HG03175 (cell line): Measurements from ENCODE around the gene RFC4.
A peak's percentile ranks its signal among the peaks of the same experiment; 100 is the strongest.

Experiments used
- ATAC-seq: cut with Tn5 transposase; IDR thresholded peaks from one replicate; pipeline ENCODE4 v1.9.1; 2021; ENCODE audit warnings: mild to moderate bottlenecking, moderate library complexity; ENCODE audit not compliant: unreplicated experiment

Gene RFC4

DNA sequence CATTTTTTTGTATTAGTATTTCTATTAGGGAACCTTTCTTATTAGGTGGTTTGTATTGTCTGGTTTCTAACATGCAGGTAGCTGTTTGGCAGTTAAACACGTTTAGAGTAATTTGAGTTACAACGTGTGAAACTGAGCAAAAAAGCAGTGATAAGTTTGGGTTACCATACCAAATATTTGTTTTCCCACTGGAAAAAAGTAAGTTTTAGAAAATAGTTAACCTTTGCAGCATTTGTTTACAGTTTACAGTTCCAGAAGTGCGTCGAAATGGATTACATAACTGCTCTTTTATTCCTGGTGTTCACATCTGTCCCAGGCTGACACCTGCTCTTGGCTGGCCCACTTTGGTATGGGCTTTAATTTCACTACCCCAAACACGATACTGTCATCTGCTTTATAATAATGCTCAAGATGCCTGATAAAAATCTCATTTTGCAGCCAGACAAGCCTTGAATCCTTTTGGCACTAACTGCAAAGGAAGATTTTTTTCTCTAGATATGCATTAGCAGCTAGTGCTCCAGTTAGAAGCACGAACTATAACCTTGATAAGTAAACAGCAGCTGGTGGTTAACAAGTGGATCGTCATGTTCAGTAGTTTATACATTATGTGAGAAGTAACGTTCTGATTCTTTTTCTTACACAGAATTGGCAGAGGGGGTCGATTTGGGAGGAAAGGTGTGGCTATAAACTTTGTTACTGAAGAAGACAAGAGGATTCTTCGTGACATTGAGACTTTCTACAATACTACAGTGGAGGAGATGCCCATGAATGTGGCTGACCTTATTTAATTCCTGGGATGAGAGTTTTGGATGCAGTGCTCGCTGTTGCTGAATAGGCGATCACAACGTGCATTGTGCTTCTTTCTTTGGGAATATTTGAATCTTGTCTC is 17.6 kb downstream of the RFC4 start:
- no peak for ATAC-seq

DNA sequence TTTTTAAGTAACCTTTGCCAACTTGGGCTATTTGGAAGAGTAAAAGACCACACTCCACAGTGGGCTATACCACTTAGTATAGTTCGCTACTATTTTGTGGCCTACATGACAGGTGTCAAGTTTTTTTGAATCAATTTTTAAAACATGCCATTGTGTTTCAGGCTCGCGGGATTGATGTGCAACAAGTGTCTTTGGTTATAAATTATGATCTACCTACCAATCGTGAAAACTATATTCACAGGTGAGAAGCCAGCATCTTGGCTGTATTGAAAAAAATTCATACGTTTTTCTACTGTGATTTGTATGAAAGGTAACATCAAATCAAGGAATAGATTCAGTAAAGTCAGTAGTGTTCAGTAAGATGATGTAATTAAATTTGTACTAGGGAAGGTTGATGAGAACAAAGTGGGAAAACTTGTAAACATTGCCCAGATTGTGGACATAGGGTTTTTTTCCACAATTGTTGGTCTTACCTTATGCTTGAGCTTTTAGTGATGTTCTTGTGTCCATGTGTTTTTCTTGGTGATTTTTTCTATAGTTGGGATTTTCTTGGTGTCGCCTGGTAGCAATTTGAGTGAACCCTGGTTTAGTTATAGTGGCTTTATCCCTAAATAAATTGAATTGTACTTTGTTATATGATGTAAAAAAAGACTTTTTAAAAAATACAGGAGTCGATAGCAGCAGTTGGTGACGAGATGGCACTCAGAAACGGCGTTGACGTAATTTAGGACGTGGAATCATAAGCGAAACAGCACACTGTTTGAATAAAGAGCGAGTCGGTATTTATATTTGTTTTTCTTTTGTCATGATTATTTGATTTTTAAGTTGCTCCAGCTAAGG is 18.4 kb downstream of the RFC4 start:
- no peak for ATAC-seq

DNA sequence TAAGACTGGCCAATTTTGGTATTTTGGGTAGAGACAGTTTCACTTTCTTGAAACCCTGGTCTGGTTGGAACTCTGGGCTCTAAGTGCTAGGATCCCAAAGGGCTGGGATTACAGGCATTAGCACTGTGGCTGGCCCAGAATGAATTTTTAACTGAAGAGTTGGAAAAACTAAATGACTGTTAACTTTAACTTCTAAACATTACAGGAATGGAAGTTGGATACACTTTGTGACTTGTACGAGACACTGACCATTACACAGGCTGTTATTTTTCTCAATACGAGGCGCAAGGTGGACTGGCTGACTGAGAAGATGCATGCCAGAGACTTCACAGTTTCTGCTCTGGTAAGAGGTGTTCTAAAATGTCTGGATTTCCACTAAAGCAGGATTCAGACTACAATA is 19.4 kb downstream of the RFC4 start:
- no peak for ATAC-seq

DNA sequence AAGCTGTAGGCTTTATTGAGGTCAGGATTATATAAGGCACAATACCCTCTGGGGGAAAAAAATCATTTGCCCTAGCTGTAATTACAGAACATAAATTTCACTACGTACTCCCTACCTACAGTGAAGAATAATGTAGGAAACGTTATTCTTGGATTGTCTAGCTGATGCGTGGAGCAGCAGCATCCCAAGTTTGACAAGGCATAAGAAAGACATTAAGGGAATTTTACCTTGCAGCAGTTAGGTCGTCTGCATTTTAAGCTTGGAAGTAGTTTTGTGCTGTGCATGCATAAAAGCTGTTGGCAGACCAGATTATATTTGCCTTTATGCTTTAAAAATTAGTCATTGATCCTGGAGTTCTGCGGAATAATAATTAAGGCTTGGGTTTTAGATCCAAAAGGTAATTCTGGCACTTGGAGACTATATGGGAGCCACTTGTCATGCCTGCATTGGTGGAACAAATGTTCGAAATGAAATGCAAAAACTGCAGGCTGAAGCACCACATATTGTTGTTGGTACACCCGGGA is 20.7 kb downstream of the RFC4 start:
- ATAC-seq, result no peak

DNA sequence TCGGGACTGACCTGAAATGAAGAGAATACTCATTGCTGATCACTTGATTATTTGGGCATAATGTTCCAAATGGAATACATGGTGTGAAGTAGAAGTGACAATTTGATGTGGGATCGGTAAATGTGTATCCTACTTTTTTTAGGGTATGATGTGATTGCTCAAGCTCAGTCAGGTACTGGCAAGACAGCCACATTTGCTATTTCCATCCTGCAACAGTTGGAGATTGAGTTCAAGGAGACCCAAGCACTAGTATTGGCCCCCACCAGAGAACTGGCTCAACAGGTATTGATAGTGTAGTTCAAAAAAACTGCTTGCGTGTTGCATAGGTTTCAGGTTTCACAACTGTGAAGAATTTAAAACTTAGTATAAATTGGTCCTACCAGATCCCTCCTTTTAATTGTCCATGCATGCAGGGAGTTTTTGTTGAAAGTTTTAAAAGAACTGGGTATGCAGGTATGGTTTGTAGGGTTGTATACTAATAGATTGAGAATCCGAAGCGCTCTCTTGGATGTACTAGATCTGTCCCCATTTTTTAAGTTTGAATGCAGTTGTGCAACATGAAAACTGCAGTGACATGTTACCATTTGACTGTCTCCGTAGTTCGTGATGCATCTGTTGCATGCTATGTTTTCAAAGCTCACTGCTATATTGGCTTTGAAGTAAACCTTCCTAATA is 21.3 kb downstream of the RFC4 start:
- no peak for ATAC-seq

DNA sequence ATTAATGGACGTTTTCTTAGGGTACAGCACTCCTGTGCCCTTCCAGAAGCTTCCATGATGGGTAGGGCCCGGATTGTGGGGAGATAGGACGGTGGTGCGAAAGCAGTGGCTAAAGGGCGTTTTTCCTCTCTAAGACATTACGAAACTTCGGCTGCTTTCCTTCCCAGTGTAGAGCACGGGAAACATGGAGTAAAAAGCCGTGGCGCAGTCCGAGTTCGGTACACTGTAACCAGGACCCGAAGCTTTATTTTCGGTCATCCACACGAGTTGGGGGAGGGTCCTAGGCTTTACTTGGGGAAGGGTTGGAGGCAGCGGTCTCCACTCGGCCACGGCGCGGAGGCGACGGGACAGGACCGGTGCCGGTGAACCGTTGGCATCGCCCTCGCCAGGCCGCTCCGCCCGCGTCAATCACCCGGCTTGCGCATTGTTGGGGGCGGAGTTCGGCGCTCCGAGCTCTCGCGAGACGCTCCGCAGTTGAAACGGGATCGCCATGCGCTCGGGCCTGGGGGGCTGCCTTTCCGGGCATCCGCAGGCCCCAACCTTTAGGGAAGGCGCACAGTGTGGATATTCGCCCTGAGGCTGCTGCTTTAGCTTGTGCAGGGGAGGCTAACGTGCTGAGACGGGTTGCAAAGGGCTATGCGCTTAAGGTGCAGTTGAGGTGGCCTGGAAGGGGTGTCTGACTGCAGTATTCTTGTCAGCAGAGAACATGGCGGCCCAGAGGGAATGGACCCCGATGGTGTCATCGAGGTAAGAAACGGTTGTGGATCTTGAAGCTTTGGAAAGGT is 22.4 kb downstream of the RFC4 start:
- peak; percentile 73 for ATAC-seq

DNA sequence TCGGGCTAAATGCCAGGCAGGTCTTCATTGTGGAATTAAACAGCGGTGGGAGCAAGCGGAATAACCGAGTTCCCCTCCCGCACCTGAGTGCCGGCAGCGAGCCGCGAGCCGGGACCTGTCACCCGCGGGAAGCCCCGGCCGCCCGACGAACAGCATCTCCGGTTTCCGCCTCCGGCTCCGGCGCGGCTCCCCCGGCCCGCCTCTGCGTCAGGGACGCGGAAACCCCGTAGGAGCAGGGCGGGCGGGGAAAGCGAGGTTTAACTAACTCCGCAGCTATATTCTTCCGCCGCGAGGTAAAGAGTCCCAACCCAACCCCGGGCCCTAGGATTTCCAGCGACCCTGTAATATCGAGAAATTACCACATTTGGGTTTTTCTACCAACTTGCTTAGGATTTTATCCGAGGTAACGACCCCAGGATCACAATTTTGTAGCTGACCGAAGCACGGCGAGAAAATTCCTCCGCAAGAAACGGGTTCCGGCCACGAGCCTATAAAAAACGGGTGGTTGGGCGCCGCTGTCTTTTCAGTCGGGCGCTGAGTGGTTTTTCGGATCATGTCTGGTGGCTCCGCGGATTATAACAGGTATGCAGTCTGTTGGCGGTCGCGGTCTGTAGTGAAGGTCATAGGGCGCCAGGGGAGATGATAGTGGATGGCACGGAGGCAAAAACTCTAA is 23.1 kb downstream of the RFC4 start, which contains the start of gene EIF4A2:
EIF4A2 (plus strand) TSS at position 520 of the 673 bp plus-strand sequence; CDS start at position 554, 34 bp downstream.
- peak; percentile 69 for ATAC-seq

DNA sequence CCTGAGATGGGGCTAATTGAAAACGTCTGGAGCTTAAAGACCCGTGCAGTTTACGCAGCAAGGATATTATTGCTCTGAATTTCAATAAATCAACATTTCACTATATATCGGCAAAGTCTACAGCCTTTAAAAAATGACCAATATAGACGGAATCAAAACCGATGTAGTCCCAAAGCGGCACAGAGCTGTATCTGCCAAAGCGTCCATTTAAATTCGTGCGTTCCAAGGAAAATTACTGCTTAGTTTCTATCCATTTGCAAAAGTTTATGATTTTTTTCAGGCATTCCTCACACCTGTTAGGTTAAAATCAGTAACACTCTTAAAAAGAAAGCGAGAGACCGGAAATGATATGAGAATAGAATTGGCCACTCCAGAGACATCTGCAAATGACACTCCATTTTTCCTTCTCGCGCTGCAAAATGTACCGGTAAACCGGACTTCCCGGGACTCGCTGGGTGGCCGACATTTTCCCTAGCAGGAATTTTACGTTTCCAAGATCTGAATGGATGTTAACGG is 23.7 kb downstream of the RFC4 start:
- ATAC-seq, result no peak

DNA sequence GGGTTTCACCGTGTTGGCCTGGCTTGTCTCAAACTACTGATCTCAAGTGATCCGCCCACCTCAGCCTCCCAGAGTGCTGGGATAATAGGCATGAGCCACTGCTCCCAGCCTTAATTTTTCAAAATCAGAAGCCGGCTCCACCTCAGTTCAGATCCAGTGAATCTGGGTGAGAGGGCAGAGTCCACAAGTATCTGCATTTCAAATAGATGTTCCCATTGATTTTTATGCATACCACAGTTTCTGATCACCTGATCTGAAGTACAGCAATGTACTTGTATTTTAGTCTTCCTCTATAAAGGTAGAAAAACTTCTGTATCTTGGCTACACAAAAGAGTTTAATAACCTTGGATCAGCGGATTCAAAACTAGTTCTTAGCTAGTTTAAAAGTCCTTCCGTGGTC is 27.1 kb downstream of the RFC4 start:
- no peak for ATAC-seq

DNA sequence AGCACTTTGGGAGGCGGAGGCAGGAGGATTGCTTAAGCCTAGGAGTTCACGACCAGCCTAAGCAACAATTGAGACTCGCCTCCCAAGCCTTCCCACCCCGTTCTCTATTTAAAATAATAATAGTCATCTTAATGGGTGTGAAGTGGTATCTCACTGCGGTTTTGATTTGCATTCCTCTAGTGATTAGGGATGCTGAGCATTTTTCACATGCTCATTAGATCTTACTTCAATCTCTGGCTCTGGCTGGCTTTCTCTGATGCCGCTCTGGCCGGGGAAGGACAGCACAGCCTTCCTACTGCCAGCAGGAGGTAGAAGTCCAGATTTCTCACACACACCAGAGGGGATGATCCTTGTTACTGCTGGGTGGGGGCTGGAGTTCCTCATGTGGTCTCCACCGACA is 30.3 kb downstream of the RFC4 start:
- ATAC-seq, result no peak

DNA sequence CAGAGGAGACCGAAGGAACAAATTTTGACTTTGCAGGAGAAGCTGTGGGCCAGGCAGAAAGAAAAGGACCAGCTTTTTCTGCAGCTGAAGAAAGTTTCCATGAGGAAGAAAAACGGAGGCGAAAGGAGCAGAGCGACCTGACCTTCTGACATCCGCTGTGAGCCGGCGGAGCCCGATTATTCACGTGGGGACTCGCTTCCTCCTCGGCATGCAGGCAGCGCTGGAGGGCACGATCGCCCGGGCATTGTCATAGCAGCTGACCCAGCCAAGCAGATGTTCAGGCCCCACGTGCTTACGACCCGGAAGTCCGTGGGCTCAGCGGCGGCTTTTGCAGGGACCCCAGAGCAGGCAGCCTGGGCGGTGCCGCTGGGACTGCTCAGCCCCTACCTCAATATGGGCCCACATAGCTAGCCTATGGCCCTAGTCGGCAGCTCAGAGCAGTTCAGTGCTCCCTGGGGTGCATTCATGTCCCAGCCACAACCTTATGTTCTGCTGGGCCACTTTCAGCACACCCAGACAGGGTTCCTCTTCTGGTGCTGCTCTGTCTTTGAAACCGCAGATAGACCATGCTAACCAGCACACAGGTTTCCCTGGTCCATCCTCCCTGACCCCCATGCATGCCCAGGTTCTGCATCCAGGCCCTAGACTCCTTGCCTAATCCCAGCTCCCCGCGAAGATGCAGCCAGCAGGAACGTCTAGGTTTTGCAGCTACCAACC is 33.4 kb downstream of the RFC4 start:
- peak; percentile 96 for ATAC-seq

DNA sequence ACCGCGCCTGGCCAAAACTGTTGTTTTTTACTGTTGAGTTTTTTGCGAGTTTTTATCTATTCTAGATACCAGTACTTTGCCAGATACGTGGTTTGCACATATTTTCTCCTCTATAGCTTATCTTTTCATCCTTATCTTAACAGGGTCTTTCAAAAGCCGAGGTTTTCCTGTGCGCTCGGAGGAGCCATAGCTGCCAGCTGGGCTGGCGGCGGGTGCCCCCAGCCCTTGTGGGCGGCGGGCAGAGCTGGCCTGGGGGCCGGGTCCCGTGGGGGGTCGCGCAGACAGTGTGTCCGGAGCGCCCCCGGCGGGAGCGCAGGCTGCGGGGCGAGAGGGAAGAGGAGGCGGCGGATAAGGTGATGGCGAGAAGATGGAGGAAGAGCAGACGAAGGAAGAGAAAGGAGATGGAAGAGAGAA is 34.0 kb downstream of the RFC4 start:
- no peak for ATAC-seq

DNA sequence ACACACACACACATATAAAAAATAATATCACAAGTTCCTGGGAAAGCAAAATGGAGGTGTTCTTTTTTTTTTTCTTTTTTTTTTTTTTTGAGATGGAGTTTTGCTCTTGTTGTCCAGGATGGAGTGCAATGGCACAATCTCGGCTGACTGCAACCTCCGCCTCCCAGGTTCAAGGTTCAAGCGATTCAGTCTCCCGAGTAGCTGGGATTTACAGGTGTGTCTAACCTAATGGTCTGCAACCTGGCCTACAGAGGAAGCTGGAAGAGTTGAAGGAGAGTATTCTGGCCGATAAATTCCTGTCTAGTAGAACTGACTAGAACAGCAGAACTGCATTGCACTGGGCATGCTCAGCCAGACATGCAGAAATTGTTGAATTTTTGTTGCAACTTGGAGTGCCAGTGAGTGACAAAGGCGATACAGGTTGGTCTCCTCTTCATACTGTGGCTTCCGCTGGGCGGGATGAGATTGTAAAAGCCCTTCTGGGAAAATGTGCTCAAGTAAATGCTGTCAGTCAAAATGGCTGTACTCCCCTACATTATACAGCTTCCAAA is 45.3 kb downstream of the RFC4 start:
- ATAC-seq, result no peak

DNA sequence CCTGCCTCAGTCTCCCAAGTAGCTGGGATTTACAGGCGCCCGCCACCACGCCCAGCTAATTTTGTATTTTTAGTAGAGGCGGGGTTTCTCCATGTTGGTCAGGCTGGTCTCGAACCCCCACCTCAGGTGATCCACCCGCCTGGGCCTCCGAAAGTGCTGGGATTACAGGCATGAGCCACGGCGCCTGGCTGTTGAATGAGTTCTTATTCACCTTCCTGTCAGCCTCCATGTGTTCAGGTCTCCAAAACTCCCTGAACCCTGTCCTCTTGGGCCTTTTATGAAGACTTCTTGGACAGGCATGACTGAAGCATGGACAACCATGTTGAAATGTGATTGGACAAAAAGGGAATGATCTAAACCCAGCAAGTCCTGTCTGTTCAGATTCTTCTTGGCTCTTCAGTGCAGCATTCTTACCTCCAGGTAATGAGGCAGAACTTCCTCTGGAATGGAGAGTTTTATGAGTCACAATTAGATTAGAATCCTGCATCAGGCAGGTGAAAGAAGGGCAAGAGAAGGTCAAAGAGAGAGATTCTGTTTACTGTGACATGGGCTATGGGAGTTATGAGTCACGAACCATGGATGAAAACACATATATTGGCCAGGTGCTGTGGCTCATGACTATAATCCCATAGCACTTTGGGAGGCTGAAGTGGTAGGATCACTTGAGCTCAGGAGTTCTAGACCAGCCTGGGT is 46.0 kb downstream of the RFC4 start:
- no peak for ATAC-seq

DNA sequence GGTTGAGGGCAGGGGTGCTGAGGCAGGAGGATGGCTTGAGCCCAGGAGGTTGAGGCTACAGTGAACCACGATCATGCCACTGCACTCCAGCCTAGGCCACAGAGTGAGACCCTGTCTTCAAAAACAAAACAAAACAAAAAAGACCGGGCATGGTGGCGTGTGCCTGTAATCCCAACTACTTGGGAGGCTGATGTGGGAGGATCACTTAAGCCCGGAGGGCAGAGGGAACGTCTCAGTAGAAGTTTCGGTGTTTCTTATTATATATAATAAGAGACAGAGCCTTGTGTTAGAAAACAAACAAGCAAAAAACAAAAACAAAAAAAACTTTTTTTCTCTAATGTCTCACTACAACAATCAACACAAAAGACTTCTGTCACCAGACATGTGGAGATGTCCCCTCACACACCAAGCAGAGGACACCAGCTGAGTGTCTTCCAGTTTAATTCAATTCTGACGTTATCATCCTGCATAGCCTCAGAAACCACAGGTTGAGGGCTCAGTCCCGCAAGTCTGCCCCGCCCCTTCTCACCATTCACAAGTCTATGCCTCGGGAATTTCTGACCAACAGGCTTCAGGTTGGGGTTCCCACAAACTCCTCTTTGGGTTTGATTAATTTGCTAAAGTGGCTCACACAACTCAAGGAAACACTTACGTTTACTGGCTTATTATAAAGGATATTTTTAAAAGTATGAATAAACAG is 46.9 kb downstream of the RFC4 start:
- no peak for ATAC-seq

DNA sequence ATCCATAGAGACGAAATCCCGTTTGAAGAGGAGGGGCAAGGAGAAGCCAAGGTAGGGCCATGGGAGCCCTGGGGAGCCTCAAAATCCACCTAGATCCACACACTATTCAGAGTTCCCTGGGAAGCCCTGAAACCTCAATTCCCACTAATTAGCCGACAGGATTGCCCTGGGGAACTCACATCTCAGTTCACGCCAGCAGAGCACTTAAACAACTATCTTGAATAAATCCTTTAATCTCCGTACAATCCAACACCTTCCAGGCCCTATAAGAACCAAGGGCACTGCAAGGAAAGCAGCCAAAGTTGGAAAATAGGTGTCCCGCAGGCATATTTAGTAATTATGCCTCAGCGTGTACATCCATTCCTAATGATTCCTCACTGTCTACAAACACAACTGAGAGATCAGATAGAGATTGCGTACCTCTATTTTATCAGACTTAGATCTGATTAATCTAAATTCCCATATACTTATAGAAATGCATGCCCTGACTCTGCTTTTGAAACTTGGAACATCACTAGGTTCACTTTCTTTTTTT is 48.5 kb downstream of the RFC4 start:
- ATAC-seq, result no peak

DNA sequence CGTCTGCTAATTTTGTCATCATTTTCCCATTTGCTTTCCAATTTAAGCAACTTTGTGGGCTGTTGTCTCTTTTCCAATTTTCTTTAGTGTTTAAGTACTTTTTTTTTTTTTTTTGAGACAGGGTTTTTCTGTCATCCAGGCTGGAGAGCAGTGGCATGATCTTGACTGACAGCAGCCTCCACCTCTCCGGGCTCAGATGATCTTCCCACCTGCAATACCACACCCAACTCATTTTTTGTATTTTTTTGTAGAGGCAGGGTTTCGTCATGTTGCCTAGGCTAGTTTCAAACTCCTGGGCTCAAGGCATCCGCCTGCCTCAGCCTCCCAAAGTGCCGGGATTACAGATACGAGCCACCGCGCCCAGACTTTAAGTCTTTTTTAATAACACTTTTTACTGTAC is 49.1 kb downstream of the RFC4 start:
- ATAC-seq, result no peak
